ENCODE results near the gene TAF4B.
"Not testable (repeated sequence)": the region's sequence is repeated elsewhere in the genome, so short reads cannot be mapped to it uniquely, and the experiment has no call there.

Gene TAF4B

GRCh38 chr18:26309281-26309680 lies 83.0 kb downstream of the TAF4B start:
- DNase-seq (ENCODE audit: low read depth): peak; percentile 47

DNA sequence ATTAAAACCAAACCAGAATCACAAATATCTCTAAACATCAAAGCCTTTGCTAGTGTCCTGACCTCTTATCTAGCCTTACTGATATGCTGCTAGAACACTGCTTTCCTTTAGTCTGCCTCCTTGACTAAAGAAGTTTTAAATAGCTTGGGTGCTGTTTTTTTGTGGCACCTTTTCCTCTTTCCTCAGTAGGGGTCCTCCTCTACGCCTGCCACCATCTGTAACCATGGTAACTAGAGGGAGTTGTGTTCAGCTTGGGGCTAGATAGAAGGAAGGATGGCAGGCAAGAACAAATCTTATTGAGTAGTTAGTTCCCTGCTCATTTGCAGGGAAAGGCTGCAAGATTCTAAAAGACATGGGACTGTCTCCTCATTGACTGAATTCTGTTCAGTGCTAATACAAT lies 86.0 kb downstream of the TAF4B start:
- DNase-seq (ENCODE audit: low read depth): no peak

DNA sequence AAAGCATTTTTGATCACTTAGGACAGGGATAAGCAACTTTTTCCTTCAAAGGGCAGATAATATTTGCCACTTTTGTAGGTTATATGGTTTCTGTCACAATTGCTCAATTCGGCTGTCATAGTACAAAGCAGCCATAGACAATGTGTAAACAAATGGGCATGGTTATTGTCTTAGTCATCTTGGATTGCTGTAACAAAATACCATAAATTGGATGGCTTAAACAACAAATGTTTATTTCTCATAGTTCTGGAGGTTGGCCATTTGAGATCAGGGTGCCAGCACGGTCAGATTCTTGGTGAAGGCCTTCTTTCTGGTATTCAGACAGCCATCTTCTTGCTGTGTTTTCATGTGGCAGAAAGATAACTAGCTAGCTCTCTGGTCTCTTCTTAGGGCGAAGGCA lies 91.2 kb downstream of the TAF4B start:
- DNase-seq (ENCODE audit: low read depth): no peak

- no peak for DNase-seq (ENCODE audit: low read depth)
Measured at GRCh38 chr18:26320686-26321085, 94.4 kb downstream of the TAF4B start.

- DNase-seq (ENCODE audit: low read depth): peak; percentile 39
Measured at GRCh38 chr18:26322890-26323653, 96.8 kb downstream of the TAF4B start.

DNA sequence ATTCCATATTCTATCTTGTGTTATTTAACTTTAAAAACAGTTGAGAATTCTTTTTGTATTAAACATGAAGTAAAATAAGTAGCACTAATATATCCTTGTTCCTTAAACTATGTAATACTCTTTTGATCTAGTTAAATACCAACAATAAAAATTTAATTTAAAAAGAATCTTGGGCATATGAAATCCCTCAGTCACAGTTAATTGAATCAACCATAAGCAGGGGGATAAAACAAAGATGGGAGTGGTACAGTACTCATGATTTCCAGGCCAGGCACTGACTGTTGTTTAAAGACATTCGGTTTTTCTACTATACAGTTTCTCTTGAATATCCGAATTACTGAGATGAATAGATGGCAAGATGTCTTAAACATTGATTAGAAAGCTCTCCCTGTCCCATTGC lies 99.5 kb downstream of the TAF4B start:
- DNase-seq (ENCODE audit: low read depth): no peak

DNA sequence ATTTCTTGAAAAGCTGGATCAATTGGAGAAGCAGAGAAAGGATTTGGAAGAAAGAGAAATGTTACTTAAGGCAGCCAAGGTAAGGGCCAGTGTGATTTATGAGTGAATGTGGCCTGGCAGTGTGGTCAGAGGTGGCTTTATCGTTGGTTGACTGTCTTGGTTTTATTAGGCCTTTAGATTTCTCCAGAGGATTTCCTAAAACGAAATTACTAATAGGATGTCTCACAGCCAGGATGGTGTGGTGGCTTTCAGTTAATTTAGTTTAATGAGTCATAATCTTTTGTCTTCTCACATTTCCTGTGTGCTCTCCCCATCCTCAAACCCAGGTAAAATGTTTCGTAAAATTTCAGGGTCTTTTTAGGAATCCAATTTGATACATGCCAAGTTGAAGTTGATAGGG lies 100.8 kb downstream of the TAF4B start:
- DNase-seq (ENCODE audit: low read depth): no peak

DNA sequence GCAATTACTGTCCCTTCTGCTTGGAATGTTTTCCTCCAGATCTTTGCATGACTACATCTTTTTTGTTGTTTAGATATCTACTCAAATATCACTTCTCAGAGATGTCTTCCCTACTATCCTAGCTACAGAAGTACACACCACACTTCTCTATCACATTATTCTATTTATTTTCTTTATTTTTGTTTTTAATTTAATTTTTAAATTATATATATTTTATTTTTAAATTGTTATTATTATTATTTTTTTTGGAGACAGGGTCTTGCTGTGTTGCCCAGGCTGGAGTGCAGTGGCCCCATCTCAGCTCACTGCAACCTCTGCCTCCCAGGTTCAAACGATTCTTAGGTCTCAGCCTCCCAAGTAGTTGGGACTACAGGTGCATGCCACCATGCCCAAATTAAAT lies 106.7 kb downstream of the TAF4B start:
- no peak for DNase-seq (ENCODE audit: low read depth)

- DNase-seq (ENCODE audit: low read depth): no peak
Measured at GRCh38 chr18:26335156-26335555, 108.9 kb downstream of the TAF4B start.

GRCh38 chr18:26335571-26336487 lies 109.6 kb downstream of the TAF4B start:
- no peak for DNase-seq (ENCODE audit: low read depth)

DNA sequence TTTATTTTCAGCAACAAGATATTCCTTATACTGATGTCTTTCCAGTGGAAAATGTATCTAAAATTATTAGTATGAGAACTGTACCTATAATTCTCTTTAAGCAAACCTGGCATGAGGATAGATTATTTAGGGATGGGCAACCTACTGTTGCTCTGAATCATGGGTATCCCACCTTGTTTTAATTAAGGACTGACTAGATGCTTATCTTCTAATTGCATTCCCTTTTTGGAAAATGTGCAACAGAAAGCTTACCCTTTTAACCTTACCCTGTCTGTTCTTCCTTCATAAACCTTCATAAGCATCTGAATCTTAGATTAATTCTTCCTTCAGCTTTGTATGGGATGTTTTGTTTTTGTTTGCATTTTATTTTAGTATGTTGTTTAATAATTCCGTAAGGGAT lies 110.3 kb downstream of the TAF4B start:
- no peak for DNase-seq (ENCODE audit: low read depth)

GRCh38 chr18:26342646-26343045 lies 116.4 kb downstream of the TAF4B start:
- no peak for DNase-seq (ENCODE audit: low read depth)

GRCh38 chr18:26350961-26351360 lies 124.7 kb downstream of the TAF4B start:
- DNase-seq (ENCODE audit: low read depth): no peak

GRCh38 chr18:26356045-26356785 lies 130.0 kb downstream of the TAF4B start:
- no peak for DNase-seq (ENCODE audit: low read depth)

- no peak for DNase-seq (ENCODE audit: low read depth)
Measured at GRCh38 chr18:26357960-26358359, 131.7 kb downstream of the TAF4B start.

- DNase-seq (ENCODE audit: low read depth): no peak
Measured at GRCh38 chr18:26362021-26362420, 135.8 kb downstream of the TAF4B start.

GRCh38 chr18:26367425-26367824 lies 141.2 kb downstream of the TAF4B start:
- DNase-seq (ENCODE audit: low read depth): no peak

DNA sequence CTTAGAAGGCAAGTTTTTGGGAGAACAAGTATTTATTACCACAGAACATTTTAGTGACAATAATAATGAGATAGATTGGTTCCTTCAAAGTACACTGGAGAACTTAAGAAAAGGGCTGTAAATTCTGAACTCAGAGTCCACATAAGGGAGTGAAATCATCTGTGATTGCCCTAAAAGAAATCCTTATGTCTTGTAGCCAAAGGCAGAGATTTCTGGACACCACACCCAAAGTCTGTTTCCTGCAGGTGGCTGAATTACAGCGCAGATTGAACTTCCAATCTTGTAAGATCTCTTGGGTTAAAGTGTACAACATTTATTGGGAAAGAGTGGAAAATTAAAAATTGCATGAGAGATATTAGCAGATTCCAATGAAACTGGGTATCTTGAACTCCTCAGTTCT lies 143.8 kb downstream of the TAF4B start:
- no peak for DNase-seq (ENCODE audit: low read depth)

- no peak for DNase-seq (ENCODE audit: low read depth)
Measured at GRCh38 chr18:26376105-26376504, 149.9 kb downstream of the TAF4B start.

DNA sequence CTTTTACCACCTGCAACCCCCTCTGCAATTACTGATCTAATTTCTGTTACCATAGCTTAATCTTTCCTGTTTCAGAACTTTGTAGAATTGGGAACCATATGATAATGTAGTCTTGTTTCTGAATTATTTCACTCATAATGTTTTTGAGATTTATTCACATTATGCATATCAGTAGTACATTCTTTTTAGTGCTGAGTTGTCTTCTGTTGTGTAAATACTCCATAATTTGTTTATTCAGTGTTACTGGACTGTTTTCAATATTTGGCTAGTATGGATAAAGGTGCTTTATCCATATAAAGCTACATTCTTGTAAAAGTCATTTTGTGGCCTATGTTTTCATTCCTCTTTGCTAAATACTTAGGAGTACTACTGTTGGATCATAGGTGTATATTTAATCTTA lies 152.5 kb downstream of the TAF4B start:
- no peak for DNase-seq (ENCODE audit: low read depth)

DNA sequence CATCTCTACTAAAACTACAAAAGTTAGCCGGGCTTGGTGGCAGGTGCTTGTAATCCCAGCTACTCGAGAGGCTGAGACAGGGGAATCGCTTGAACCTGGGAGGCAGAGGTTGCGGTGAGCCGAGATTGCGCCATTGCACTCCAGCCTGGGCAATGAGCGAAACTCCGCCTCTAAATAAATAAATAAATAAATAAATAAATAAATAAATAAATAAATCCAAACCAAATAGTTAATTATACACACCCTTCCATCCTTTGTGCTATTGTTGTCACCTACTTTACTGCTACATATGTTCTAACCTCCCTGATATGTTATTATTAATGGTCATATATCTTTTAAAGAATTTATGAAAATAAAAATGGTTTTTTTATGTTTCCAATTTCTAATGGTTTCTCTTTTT lies 155.3 kb downstream of the TAF4B start:
- not testable (repeated sequence) for DNase-seq (ENCODE audit: low read depth)

DNA sequence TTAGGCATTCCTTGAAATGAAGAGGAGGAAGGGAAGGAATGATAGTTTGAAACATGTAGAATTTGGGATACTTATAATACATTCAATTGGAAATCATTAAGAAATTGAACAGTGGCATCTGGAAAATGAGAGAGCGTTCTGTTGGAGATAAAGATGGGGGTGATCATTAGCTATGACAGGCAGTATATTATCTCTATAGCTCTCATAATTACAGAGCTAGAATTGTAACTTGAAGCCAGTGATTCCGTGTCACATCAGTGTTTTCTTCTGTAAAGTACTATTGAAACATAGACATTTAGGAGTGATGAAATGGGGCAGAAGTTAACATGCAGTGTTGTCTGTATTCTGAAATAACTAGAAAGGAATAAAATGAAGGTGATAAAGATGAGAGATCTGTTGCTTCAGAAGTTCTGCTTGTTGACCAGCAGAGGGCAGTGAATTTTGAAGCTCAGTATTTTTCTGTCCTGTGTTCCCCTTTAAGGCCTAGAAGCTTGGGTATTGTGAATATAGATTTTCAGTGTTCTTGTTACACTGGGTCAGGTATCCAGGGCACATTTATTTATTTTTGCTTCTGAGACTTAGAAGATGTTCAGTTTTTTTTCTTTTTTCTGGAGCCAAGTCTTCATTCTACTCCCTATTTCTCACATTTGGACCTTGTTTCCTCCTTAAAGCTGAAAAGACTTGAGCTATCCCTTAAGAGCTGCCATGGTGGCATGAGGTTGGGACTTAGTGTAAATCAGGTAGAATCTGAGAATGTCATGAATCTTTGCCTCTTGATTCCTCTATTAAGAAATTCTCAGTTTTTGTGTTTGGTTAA lies 157.4 kb downstream of the TAF4B start:
- DNase-seq (ENCODE audit: low read depth): peak; percentile 23
